Measurements from ENCODE around the gene PAMR1. TPM values are rescaled to one million over a fixed set of nuclear protein-coding genes. Genes with fewer than 3 reads are reported as not detected.

The PAMR1 gene
- total and polyA plus RNA-seq, 7 donors: 0.92 to 26.5 (median 7.8) TPM

DNA sequence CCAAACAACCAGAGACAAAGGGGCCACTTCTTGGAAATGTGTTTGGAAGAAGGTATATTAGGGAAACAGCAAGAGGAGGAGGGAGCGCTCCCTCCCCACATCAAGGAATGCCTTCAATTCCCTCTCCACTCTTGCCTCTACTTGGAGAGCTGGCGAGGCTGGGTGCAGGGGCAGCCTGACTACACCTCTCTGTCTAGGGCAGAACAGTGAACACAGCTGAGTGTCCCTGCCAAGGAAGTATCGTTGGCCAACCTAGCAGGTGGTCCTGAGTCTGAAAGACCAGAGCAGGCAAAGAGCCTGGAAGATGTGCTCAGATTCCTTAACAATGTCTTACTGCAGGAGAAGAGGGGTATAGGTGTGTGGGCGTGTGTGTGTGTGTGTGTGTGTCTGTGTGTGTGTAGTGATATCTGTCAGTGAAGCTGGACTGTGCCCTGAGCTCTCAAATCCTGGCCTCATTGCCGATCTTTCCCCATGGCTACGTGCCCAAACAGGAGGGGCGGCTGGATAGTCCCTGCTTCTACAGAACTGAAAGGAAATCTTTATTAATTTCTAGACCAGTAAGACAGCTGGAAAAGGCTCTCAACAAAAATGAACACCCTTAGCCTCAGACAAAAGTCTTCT is 46.8 kb downstream of the PAMR1 start:
- Histone ChIP-seq H3K27ac (no peak overlapping the region), H3K36me3 (no peaks in the 10 kb centered on the region), H3K4me3 (no peak overlapping the region), H3K27me3 (no peaks in the 10 kb centered on the region), H3K9me3 (no peaks in the 10 kb centered on the region), H3K4me1 (no peaks in the 10 kb centered on the region)
- intact Hi-C loops (cut with DNase I): no loop called here
- no peak for DNase-seq
- TF ChIP-seq EP300 (IDR thresholded peaks at IDR 0.05) (no peak), POLR2A (IDR thresholded peaks at IDR 0.05) (no peak), POLR2AphosphoS5 (IDR thresholded peaks at IDR 0.05) (no peak)
- WGBS, 2 donors: 32 to 68% methylated on average over 7 of the region's 7 CpGs

DNA sequence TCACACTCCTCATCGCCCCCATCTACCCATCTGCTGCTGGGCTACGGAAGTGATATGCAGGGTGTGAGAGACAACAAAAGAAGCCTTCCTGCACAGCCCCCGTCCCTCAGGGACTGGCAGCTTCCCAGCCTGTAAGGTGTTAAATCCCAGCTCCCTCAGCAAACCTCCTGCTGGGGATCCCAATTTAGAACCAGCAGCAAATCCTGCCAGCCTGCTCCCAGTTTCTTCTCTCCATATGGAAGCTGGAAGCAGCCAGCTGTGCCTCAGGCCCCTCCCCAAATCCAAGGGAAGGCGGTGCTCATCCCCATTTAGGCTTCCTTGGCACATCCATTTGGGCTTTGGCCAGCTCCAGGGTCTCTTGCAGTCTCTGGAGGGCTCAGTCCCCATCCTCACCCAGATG is 47.5 kb downstream of the PAMR1 start:
- H3K4me1 ChIP-seq: no peaks in the 10 kb centered on the region
- no peak overlapping the region for H3K4me3 ChIP-seq
- no peaks in the 10 kb centered on the region for H3K36me3 ChIP-seq
- no peak for DNase-seq
- H3K9me3 ChIP-seq: no peaks in the 10 kb centered on the region
- intact Hi-C loops (cut with DNase I): no loop called here
- TF ChIP-seq CTCF (IDR thresholded peaks at IDR 0.05): no peak
- no peak for TF ChIP-seq POLR2A (IDR thresholded peaks at IDR 0.05)
- no peak for TF ChIP-seq POLR2AphosphoS5 (IDR thresholded peaks at IDR 0.05)
- no peak for TF ChIP-seq EP300 (IDR thresholded peaks at IDR 0.05)
- no peak overlapping the region for H3K27ac ChIP-seq
- H3K27me3 ChIP-seq: no peaks in the 10 kb centered on the region
- 58 to 89% methylated on average over 4 of the region's 4 CpGs for WGBS, 2 donors

DNA sequence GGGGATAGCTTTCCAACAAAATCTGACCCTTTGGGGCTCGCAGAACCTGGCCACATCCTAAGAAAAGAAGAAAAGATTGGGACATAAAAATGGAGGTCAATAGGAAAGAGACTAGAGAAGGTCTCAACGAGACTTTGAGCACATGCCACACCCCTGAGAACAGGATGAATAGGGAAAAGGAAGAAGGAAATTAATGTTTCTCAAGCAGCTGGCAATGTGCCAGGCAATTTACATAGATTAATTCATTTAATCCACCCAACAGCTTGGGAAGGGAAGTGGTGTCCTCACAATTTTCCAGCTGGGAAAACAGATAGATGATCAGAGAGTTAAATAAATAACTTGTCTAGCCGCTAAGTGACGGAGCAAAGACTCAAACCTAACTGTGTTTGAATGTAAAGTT is 50.7 kb downstream of the PAMR1 start:
- H3K27ac ChIP-seq: no peak overlapping the region
- no peaks in the 10 kb centered on the region for H3K36me3 ChIP-seq
- H3K27me3 ChIP-seq: no peaks in the 10 kb centered on the region
- 44 to 62% methylated on average over 4 of the region's 4 CpGs for WGBS, 2 donors
- intact Hi-C loops (cut with DNase I): no loop called here
- DNase-seq: no peak
- no peak overlapping the region for H3K4me3 ChIP-seq
- no peaks in the 10 kb centered on the region for H3K4me1 ChIP-seq
- TF ChIP-seq EP300 (IDR thresholded peaks at IDR 0.05) (no peak), POLR2AphosphoS5 (IDR thresholded peaks at IDR 0.05) (no peak), POLR2A (IDR thresholded peaks at IDR 0.05) (no peak), CTCF (IDR thresholded peaks at IDR 0.05) (no peak)
- no peaks in the 10 kb centered on the region for H3K9me3 ChIP-seq

DNA sequence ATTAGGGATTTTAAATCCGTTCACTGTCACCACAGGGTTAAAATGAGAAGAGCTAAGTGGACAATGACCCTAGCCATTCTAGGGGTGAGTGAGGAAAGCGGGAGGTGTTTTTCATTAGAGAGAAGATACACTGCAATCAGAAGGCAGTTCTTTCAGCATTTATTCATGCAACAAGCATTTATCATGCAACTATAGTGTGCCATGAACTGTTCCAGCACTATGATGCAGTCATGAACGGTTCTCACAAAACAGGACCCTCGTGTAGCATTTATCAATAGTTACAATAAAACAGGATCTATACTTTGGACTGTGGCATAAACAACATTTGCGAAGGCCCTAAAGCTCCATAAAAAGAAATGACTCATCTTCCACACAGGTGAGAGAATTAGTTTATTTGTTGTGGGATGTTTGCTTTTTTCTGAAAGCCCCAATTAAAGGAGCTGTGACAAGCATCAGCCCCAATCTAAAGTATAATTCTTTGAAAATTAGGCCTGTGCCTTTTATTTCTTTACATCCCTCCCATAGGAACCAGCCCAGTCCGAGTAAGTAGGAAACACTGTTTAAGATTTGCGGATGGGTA is 51.5 kb downstream of the PAMR1 start:
- no peak overlapping the region for H3K4me3 ChIP-seq
- WGBS, 2 donors: 30 to 74% methylated on average over 7 of the region's 7 CpGs
- H3K27ac ChIP-seq: no peak overlapping the region
- H3K9me3 ChIP-seq: no peaks in the 10 kb centered on the region
- no peaks in the 10 kb centered on the region for H3K27me3 ChIP-seq
- H3K4me1 ChIP-seq: no peaks in the 10 kb centered on the region
- no peaks in the 10 kb centered on the region for H3K36me3 ChIP-seq
- no peak for DNase-seq
- no peak for TF ChIP-seq CTCF (IDR thresholded peaks at IDR 0.05)
- no peak for TF ChIP-seq POLR2AphosphoS5 (IDR thresholded peaks at IDR 0.05)
- TF ChIP-seq EP300 (IDR thresholded peaks at IDR 0.05): no peak
- no peak for TF ChIP-seq POLR2A (IDR thresholded peaks at IDR 0.05)
- intact Hi-C loops (cut with DNase I): no loop called here

- WGBS, 2 donors: 93 to 94% methylated on average over 13 of the region's 13 CpGs
- intact Hi-C loops (cut with DNase I): no loop called here
- Histone ChIP-seq H3K9me3 (no peaks in the 10 kb centered on the region), H3K36me3 (no peaks in the 10 kb centered on the region), H3K27ac (no peak overlapping the region), H3K4me3 (no peak overlapping the region), H3K27me3 (no peaks in the 10 kb centered on the region), H3K4me1 (no peaks in the 10 kb centered on the region)
- DNase-seq: no peak
- TF ChIP-seq CTCF (IDR thresholded peaks at IDR 0.05) (no peak), POLR2AphosphoS5 (IDR thresholded peaks at IDR 0.05) (no peak), POLR2A (IDR thresholded peaks at IDR 0.05) (no peak), EP300 (IDR thresholded peaks at IDR 0.05) (no peak)
These were observed 54.8 kb downstream of the PAMR1 start for GRCh38 chr11:35470616-35471015.
